GM10248 (cell line): Measurements from ENCODE around the gene ERGIC1.
A peak's percentile ranks its signal among the peaks of the same experiment; 100 is the strongest.

ENCODE experiments used
- CTCF ChIA-PET: fragments of 300-600 bp; sonication (Branson Sonifier 250); formaldehyde crosslinking; extraction: SDS; loops from one replicate; lab custom pipeline; 2021; ENCODE audit warnings: antibody characterized with exemption; lab: Yijun Ruan, JAX
- POLR2A ChIA-PET: fragments of 350-650 bp; sonication (Branson Sonifier 250); formaldehyde crosslinking; extraction: SDS; loops from one replicate; lab custom pipeline; 2020; ENCODE audit warnings: antibody characterized with exemption; lab: Yijun Ruan, JAX
- DNase-seq: peaks from one replicate; pipeline ENCODE4 v3.0.0; 2012; ENCODE audit errors: extremely low spot score
- CTCF ChIP-seq: IDR thresholded peaks from 2 replicates; pipeline ENCODE4 v1.5.1; 2012; ENCODE audit warnings: mild to moderate bottlenecking, low read depth; ENCODE audit errors: extremely low read depth, missing control alignments, control extremely low read depth

ERGIC1 gene

GRCh38 chr5:172979778-172980177 lies 145.7 kb downstream of the ERGIC1 start:
- no peak for DNase-seq
- no peak for TF ChIP-seq CTCF
- ChIA-PET CTCF (interaction anchor here (1.1 to 3.6 kb wide), 15 partner anchors 12 to 593 kb away, joined by 3 to 23 read pairs (median 6); no protein-coding TSS in a partner anchor), POLR2A (no interaction called here)

GRCh38 chr5:172981931-172982330 lies 147.9 kb downstream of the ERGIC1 start:
- no peak for DNase-seq
- no peak for TF ChIP-seq CTCF
- ChIA-PET POLR2A (interaction anchor here (0.7 kb wide), 1 partner anchor 329 kb away, joined by 6 read pairs; no protein-coding TSS in a partner anchor), CTCF (interaction anchor here (0.8 to 2.5 kb wide), 7 partner anchors 9 to 350 kb away, joined by 3 to 9 read pairs (median 4); no protein-coding TSS in a partner anchor)

GRCh38 chr5:172983542-172984243 lies 149.6 kb downstream of the ERGIC1 start, which contains the start of gene ATP6V0E1:
Gene ATP6V0E1 (plus strand): TSS chr5:172983771. CDS start chr5:172983861, 90 bp downstream.
- ChIA-PET POLR2A (interaction anchor here (0.5 to 1.8 kb wide), 10 partner anchors 12 to 715 kb away, joined by 3 to 7 read pairs (median 4); partner anchors contain the start of gene RPL26L1), CTCF (interaction anchor here (1.0 to 2.5 kb wide), 24 partner anchors 7 to 589 kb away, joined by 3 to 11 read pairs (median 4); partner anchors contain the start of genes BNIP1, RPL26L1 and STC2)
- peak; percentile 96 for DNase-seq
- no peak for TF ChIP-seq CTCF

- TF ChIP-seq CTCF, result peak; percentile 75
- peak; percentile 79 for DNase-seq
- ChIA-PET POLR2A (interaction anchor here (0.6 to 1.8 kb wide), 6 partner anchors 11 to 714 kb away, joined by 3 to 7 read pairs (median 4); partner anchors contain the start of gene RPL26L1), CTCF (interaction anchor here (1.0 to 2.5 kb wide), 22 partner anchors 8 to 588 kb away, joined by 3 to 11 read pairs (median 4); partner anchors contain the start of genes BNIP1 and STC2)
Observed at GRCh38 chr5:172984244-172984953, 150.3 kb downstream of the ERGIC1 start.

- ChIA-PET POLR2A (no interaction called here), CTCF (interaction anchor here (0.7 to 1.7 kb wide), 4 partner anchors 9 to 218 kb away, joined by 3 to 7 read pairs (median 4); partner anchors contain the start of gene BNIP1)
- DNase-seq, result no peak
- no peak for TF ChIP-seq CTCF
Observed at GRCh38 chr5:172985596-172985995, 151.5 kb downstream of the ERGIC1 start.

GRCh38 chr5:172988276-172988675 lies 154.2 kb downstream of the ERGIC1 start:
- POLR2A ChIA-PET, result interaction anchor here (0.5 to 0.9 kb wide), 2 partner anchors 20 to 221 kb away, joined by 3 to 5 read pairs; no protein-coding TSS in a partner anchor
- DNase-seq, result no peak
- CTCF ChIA-PET, result interaction anchor here (0.9 to 1.7 kb wide), 4 partner anchors 10 to 343 kb away, joined by 3 to 4 read pairs (median 4); no protein-coding TSS in a partner anchor
- TF ChIP-seq CTCF, result no peak
